ENCODE results near the gene EFCAB6.

The EFCAB6 gene

GRCh38 chr22:43500792-43501785 lies 311.0 kb downstream of the EFCAB6 start:
- DNase-seq, result no peak

- no peak for DNase-seq
Observed at GRCh38 chr22:43498856-43499253, 313.2 kb downstream of the EFCAB6 start.

- DNase-seq, result no peak
Observed at GRCh38 chr22:43497956-43498855, 313.9 kb downstream of the EFCAB6 start.

GRCh38 chr22:43493297-43493696 lies 318.8 kb downstream of the EFCAB6 start:
- DNase-seq, result no peak

GRCh38 chr22:43491737-43492136 lies 320.4 kb downstream of the EFCAB6 start:
- no peak for DNase-seq

- DNase-seq, result no peak
Observed at GRCh38 chr22:43491177-43491576, 320.9 kb downstream of the EFCAB6 start.

GRCh38 chr22:43490311-43490710 lies 321.8 kb downstream of the EFCAB6 start:
- no peak for DNase-seq

- DNase-seq, result no peak
Observed at GRCh38 chr22:43488937-43489336, 323.2 kb downstream of the EFCAB6 start.

- no peak for DNase-seq
Observed at GRCh38 chr22:43488031-43488866, 323.9 kb downstream of the EFCAB6 start.

- DNase-seq, result no peak
Observed at GRCh38 chr22:43487311-43488030, 324.6 kb downstream of the EFCAB6 start.

GRCh38 chr22:43485502-43486089 lies 326.5 kb downstream of the EFCAB6 start:
- DNase-seq, result no peak

GRCh38 chr22:43484227-43484626 lies 327.9 kb downstream of the EFCAB6 start:
- DNase-seq, result no peak

- no peak for DNase-seq
Observed at GRCh38 chr22:43483669-43484068, 328.4 kb downstream of the EFCAB6 start.

GRCh38 chr22:43483266-43483665 lies 328.8 kb downstream of the EFCAB6 start:
- no peak for DNase-seq

GRCh38 chr22:43482318-43482625 lies 329.8 kb downstream of the EFCAB6 start:
- no peak for DNase-seq

GRCh38 chr22:43481568-43482317 lies 330.4 kb downstream of the EFCAB6 start:
- no peak for DNase-seq

GRCh38 chr22:43479962-43480361 lies 332.1 kb downstream of the EFCAB6 start:
- no peak for DNase-seq

GRCh38 chr22:43479301-43479950 lies 332.7 kb downstream of the EFCAB6 start:
- DNase-seq, result no peak
